GM19467 (cell line): ENCODE results near the gene RFXAP.

Experiments used
- ATAC-seq: cut with Tn5 transposase; IDR thresholded peaks from one replicate; pipeline ENCODE4 v1.9.1; 2021; ENCODE audit warnings: mild to moderate bottlenecking, moderate library complexity; ENCODE audit not compliant: unreplicated experiment

RFXAP gene

GRCh38 chr13:36862722-36863121, 43.7 kb downstream of the RFXAP start:
- ATAC-seq = no peak

GRCh38 chr13:36865265-36865664, 46.2 kb downstream of the RFXAP start:
- ATAC-seq = no peak

DNA sequence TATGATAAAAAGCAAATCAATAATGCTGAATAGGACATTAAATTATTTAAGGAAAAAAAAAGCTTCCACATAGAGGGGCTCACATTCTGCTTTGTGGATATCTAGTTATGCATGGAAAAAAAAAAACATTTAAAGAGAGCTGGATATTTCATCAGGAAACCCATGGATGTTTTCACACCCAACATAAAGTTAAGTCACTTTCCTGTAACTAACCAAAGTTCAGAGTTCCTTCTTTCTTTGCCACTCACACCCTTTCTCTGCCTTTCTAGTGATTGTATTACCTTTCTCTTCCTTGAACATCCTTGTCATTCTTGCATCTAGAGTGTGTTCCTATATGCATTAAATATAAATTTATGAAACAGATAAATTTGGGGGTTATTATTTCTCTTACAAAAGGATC, 47.2 kb downstream of the RFXAP start:
- no peak for ATAC-seq

DNA sequence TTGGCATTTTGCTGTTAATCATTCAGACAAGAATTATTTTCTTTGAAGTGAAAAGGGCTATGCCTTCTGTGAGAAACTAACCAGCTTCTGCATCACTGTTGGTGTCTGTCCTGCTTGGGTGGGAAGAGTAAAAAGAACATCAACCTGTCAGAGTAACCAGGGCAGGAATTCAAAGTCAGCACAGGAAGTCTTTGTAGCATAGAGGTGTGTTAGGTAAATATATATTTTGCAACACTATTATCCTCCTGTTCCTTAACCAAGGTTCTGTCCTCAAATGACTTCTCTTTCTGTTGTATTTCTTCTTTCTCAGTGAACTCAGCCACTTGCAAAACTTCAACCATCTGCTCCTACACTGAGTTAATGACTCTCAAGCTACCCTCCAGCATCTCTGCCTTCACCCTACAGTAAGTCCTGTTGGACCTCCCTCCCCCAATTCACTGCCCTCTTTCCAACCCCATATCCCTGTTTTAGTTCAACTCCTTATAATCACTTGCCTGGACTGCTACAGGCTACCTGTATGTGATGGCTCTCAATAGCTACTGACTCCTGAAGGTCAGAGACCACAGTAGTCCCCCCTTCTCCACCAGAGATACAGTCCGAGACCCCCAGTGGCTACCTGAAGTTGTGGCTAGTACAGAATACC, 51.1 kb downstream of the RFXAP start:
- no peak for ATAC-seq

GRCh38 chr13:36872621-36873020, 53.6 kb downstream of the RFXAP start:
- ATAC-seq = no peak

GRCh38 chr13:36875431-36875830, 56.4 kb downstream of the RFXAP start:
- no peak for ATAC-seq

DNA sequence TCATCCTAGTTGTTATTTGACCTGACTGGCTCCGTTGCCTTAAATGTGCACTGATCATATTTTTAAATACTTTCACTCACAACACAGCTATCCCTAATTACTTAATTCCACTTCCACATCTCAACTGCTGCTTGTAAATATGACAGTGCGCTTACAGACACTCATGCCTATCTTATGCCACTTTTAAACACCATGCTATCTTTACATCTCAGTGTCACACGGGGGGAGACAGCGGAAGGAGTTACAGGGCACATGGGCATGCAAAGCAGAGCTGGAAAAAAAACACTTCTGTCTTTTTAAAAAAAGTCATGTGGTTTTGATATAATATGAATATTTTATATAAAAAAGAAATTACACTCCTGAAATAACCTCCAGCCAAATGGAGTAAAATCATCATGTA, 56.9 kb downstream of the RFXAP start:
- no peak for ATAC-seq
